NCI-H1694 (cell line): ENCODE data around the gene FSD1.
"Not testable (repeated sequence)": the region's sequence is repeated elsewhere in the genome, so short reads cannot be mapped to it uniquely, and the experiment has no call there.

Experiments
- DNase-seq: peaks from one replicate; lab custom pipeline; 2025; lab: John Stamatoyannopoulos, UW

The FSD1 gene

GRCh38 chr19:4319067-4319718, 14.8 kb downstream of the FSD1 start:
- no peak for DNase-seq

- no peak for DNase-seq
Observed at GRCh38 chr19:4320419-4320818, 16.0 kb downstream of the FSD1 start.

- no peak for DNase-seq
Observed at GRCh38 chr19:4322942-4323665, 18.7 kb downstream of the FSD1 start.

GRCh38 chr19:4323692-4324091, 19.3 kb downstream of the FSD1 start:
- DNase-seq, result no peak

DNA sequence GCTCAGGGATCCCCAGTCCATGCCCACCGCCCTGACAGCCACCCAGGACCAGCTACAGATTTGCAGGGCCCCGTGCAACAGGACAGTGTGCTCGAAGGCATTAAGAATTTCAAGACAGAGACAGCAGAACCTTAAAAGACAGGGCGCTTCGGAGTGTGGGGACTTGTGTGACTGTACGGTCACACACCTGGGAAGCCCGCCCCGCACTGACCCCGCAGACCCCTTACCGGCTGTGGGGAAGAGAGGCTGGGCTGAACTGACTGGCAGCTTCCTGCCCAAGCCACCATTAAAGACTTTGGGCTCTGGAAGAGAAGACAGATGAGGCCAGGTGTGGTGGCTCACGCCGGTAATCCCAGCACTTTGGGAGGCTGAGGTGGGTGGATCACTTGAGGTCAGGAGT, 19.8 kb downstream of the FSD1 start:
- DNase-seq, result no peak

DNA sequence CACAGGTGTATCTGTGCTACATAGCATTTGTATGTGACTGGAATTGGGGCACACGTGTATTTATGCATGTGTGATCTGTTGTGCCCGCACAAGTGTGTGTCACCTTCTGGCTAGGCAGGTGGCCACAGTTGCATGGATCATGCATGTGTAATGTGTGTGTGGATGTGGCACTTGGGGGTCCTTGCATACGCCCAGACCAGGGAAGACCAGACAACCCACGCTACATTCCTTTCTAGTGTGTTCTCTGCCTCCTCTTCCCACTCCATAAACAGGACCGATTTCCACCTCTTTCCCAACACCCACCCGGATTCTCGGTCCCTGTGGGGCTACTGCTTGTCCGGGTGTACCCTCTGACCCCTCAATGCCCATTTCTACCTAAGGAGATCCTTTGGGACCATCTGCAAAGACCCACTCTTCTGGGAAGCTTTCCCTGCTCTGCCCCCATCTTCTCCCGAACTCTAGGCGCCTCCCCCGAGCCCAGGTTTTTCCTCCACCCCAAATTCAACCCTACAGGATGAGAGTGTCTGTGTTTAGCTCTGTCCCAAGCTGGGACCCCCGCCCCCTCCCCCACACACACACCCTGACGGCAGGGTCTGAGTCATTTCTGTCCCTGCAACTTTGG, 21.9 kb downstream of the FSD1 start:
- no peak for DNase-seq

DNA sequence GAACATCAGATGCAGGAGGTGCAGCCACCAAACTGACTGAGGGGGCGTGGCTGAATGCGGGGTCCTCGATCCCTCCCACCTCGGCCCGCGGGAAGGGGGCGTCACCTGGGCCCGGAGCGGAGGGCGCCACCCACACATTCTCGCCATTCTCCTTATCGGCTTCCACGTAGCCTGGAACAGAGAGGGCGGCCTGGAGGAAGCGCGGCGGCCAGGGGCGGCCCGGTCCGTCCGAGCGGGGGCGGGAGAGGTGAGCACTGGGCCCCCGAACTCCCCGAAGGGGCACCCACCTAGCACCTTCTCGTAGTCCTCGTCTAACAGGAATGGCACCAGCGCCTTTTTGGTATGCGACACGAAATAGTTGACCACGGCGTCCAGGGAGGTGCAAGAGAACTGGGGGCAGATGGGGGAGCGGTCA, 22.4 kb downstream of the FSD1 start:
- DNase-seq, result no peak

DNA sequence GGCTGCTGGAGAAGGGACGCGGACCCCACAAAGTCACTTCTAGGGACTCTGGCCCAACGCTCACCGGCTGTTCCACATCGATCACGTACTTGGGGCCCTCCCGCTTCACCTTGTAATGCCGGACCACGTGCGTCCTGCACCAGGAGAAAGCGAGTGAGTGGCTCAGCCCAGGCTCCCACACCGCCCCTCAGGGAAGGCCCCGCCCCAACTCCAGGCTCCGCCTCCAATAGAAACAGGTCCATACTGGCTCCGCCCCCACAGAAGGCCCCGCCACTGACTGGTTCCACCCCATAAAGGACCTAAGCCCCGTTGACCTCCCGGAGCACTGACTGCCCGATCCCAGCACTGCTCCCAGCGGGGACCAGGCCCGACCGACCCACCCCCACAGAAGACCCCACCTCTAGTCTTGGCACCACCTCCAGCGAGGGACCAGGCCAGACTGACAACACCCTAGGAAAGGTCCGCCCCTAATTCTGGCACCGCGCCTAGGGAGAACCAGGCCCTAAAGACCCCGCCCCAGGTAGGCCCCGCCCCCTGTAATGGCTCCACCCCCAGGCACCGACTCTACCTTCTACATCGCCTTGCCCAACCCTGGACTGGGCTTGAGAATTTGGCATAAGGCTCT, 23.0 kb downstream of the FSD1 start:
- DNase-seq, result no peak

GRCh38 chr19:4327877-4328242, 23.5 kb downstream of the FSD1 start:
- no peak for DNase-seq

GRCh38 chr19:4328243-4328990, 24.0 kb downstream of the FSD1 start:
- no peak for DNase-seq

DNA sequence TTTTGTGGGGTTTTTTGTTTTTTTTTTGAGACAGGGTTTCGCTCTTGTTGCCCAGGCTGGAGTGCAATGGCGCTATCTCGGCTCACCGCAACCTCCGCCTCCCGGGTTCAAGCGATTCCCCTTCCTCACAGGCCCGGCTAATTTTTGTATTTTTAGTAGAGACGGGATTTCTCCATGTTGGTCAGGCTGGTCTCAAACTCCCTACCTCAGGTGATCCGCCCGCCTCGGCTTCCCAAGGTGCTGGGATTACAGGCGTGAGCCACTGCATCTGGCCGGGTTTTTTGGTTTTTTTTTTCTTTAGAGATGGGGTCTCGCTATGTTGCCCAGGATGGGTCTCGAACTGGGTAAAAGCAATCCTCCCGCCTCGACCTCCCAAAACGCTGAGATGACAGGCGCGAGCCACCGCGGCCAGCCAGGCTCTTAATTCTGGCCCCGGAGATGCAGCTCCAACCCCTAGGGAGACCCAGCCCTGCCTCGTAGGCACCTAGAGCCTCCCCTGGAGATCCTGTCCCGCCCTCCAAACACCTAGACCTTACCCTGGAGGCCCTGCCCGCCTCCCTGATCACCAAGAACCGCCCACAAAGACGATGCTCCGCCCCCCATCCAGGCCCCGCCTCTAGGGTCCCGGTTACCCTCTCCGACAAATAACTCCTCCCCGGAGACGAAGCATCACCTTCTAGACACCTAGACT, 24.7 kb downstream of the FSD1 start:
- DNase-seq, result not testable (repeated sequence)

GRCh38 chr19:4329858-4330257, 25.5 kb downstream of the FSD1 start:
- no peak for DNase-seq

- no peak for DNase-seq
Observed at GRCh38 chr19:4334929-4335570, 30.7 kb downstream of the FSD1 start.

GRCh38 chr19:4337906-4338440, 33.6 kb downstream of the FSD1 start:
- no peak for DNase-seq

- DNase-seq, result no peak
Observed at GRCh38 chr19:4338441-4339355, 34.3 kb downstream of the FSD1 start, which contains the start of gene STAP2. STAP2 (minus strand) TSS chr19:4338827; CDS start chr19:4338753, 74 bp downstream.

DNA sequence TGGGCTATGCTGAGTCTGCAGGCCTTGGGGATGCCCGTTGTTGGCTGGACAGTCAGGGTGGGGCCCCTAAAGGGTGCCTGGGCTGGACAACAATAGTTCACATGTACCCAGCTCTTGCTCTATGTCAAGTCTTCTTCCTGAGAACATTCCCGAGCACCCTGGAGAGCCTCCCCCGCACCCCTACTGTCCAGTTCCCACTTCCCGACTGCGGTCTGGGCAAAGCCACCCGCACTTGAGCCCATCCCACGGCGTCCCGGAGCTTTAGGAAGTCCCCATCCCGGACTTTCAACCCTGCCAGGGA, 37.9 kb downstream of the FSD1 start:
- no peak for DNase-seq

- peak; percentile 99 for DNase-seq
Observed at GRCh38 chr19:4342615-4343369, 38.4 kb downstream of the FSD1 start.

DNA sequence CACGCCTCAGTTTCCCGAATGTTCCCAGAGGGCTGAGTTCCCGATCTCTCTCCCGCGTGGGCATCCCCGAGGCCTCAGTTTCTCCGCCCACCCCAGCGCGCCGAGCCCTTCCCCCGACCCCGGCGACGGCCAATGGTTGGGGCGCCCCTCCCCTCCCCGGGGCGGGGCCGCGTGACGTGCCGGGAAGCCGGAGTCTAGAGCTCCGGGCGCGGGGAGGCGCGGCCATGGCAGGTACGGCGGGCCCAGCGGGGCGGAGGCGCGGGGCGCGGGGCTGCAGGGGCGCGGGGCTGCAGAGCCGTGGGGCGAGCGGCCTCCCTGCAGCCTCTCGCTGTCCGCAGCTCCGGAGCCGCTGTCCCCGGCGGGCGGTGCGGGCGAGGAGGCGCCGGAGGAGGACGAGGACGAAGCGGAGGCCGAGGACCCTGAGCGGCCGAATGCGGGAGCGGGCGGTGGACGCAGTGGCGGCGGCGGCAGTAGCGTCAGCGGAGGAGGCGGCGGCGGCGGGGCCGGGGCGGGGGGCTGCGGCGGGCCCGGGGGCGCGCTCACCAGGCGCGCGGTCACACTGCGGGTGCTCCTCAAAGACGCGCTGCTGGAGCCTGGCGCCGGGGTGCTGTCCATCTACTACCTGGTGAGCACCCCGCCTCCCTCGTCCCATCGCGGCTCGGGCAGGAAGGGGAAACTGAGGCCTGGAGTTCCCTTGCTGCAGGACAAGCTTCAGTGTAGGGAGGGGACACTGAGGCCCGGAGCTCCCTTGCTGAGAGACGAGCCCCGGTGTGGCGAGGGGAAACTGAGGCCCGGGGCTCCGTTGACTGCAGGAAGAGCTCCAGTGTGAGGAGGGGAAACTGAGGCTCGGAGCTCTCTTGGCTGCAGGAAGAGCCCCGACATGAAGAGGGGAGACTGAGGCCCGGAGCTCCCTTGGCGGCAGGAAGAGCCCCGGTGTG, 39.2 kb downstream of the FSD1 start, which contains the start of gene MPND:
TSS of gene MPND (plus strand) at position 193 of the 938 bp plus-strand sequence. CDS start at position 225, 32 bp downstream.
- DNase-seq, result peak; percentile 44
